Mesendoderm (in vitro differentiated cells): ENCODE data around the gene RASA3. TPM values are rescaled to one million over a fixed set of nuclear protein-coding genes. Genes with fewer than 3 reads are reported as not detected.
"Not testable (repeated sequence)": the region's sequence is repeated elsewhere in the genome, so short reads cannot be mapped to it uniquely, and the experiment has no call there.

Experiments used
- DNase-seq: peaks from one replicate; pipeline ENCODE4 v3.0.0; 2013
- H2AK5ac ChIP-seq: 2 replicates; pipeline ENCODE4 v1.6.1; 2013; ENCODE audit warnings: low read length, inconsistent platforms
- H2BK120ac ChIP-seq: 2 replicates; pipeline ENCODE4 v1.6.1; 2013; ENCODE audit warnings: low read depth, mild to moderate bottlenecking, low read length, moderate library complexity, mixed read lengths
- H2BK15ac ChIP-seq: replicated peaks from 2 replicates; pipeline ENCODE4 v1.6.1; 2013; ENCODE audit warnings: low read depth, mild to moderate bottlenecking, moderate library complexity
- H2BK5ac ChIP-seq: 2 replicates; pipeline ENCODE4 v1.6.1; 2013; ENCODE audit warnings: low read length, inconsistent platforms
- H3K18ac ChIP-seq: 2 replicates; pipeline ENCODE4 v1.6.1; 2013; ENCODE audit warnings: mild to moderate bottlenecking, low read length, mixed read lengths
- H3K23ac ChIP-seq: one replicate; pipeline ENCODE4 v1.6.1; 2013; ENCODE audit warnings: low read length
- H3K27ac ChIP-seq: 2 replicates; pipeline ENCODE4 v1.5.1; 2013; ENCODE audit warnings: low read depth, mild to moderate bottlenecking, inconsistent platforms, low read length, moderate library complexity
- H3K27me3 ChIP-seq: 2 replicates; pipeline ENCODE4 v1.6.1; 2013; ENCODE audit warnings: low read length, control low read depth, mild to moderate bottlenecking, inconsistent platforms; ENCODE audit not compliant: insufficient read depth, poor library complexity
- H3K36me3 ChIP-seq: 2 replicates; pipeline ENCODE4 v1.6.1; 2013; ENCODE audit warnings: low read length, inconsistent platforms; ENCODE audit not compliant: control insufficient read depth, insufficient read depth
- H3K4ac ChIP-seq: one replicate; pipeline ENCODE4 v1.6.1; 2013; ENCODE audit warnings: low read depth, mild to moderate bottlenecking, low read length, moderate library complexity
- H3K4me1 ChIP-seq: 2 replicates; pipeline ENCODE4 v1.6.1; 2013; ENCODE audit warnings: low read depth, low read length, inconsistent platforms; ENCODE audit not compliant: control insufficient read depth
- H3K4me2 ChIP-seq: 2 replicates; pipeline ENCODE4 v1.6.1; 2013; ENCODE audit warnings: low read length
- H3K4me3 ChIP-seq: 2 replicates; pipeline ENCODE4 v1.5.1; 2013; ENCODE audit warnings: mild to moderate bottlenecking, low read length
- H3K56ac ChIP-seq: one replicate; pipeline ENCODE4 v1.6.1; 2013; ENCODE audit warnings: low read length
- H3K79me1 ChIP-seq: 2 replicates; pipeline ENCODE4 v1.6.1; 2013; ENCODE audit warnings: low read length, inconsistent platforms
- H3K79me2 ChIP-seq: 2 replicates; pipeline ENCODE4 v1.6.1; 2013; ENCODE audit warnings: mild to moderate bottlenecking, low read length; ENCODE audit not compliant: control insufficient read depth, insufficient read depth
- H3K9ac ChIP-seq: 2 replicates; pipeline ENCODE4 v1.6.1; 2013; ENCODE audit warnings: low read length, inconsistent platforms
- H4K5ac ChIP-seq: one replicate; pipeline ENCODE4 v1.6.1; 2013; ENCODE audit warnings: low read length
- H4K8ac ChIP-seq: one replicate; pipeline ENCODE4 v1.6.1; 2013; ENCODE audit warnings: low read depth, mild to moderate bottlenecking, control low read depth, low read length, moderate library complexity
- WGBS: extraction: QIAGEN DNeasy Blood & Tissue Kit; methylation state at CpG from one replicate; pipeline ENCODE4 v1.1.7; 2013; ENCODE audit warnings: low lambda C conversion rate, missing lambda C conversion rate; ENCODE audit not compliant: insufficient coverage; ENCODE audit errors: extremely low coverage; 5-methylcytosine and 5-hydroxymethylcytosine counted together
- polyA plus RNA-seq, 2 experiments: library from polyadenylated mRNA; stranded (reverse); fragments of 200-250 nt; gene quantifications; one replicate each; pipeline ENCODE4 v1.2.3, GENCODE V29; 2013

RASA3 gene
- 11.0 TPM for polyA plus RNA-seq (2013, experiment 1 of 2)
- 11.3 TPM for polyA plus RNA-seq (2013, experiment 2 of 2)

- no peak within 1 kb of the TSS for H4K5ac ChIP-seq
- H4K8ac ChIP-seq, result no peak within 1 kb of the TSS
- H3K4ac ChIP-seq, result no peak within 1 kb of the TSS
- H3K36me3 ChIP-seq, result no peaks in the 10 kb centered on the region
- peaks cover 22% of the 10 kb centered on the region for H3K79me2 ChIP-seq
- peaks cover 10% of the 10 kb centered on the region for H3K4me1 ChIP-seq
- peak within 1 kb of the TSS; percentile 24 for H3K18ac ChIP-seq
- H3K27me3 ChIP-seq, result no peaks in the 10 kb centered on the region
- H2BK15ac ChIP-seq, result no peak within 1 kb of the TSS
- peak within 1 kb of the TSS; percentile 16 for H2BK120ac ChIP-seq
- H3K27ac ChIP-seq, result peak within 1 kb of the TSS; percentile 9
- H3K79me1 ChIP-seq, result peaks cover 13% of the 10 kb centered on the region
- DNase-seq, result peak; percentile 92
- peak within 1 kb of the TSS; percentile 87 for H3K9ac ChIP-seq
- no peak within 1 kb of the TSS for H2AK5ac ChIP-seq
- H3K23ac ChIP-seq, result peak within 1 kb of the TSS; percentile 85
- H3K4me3 ChIP-seq, result peak within 1 kb of the TSS; percentile 63
- H2BK5ac ChIP-seq, result no peak within 1 kb of the TSS
- peak within 1 kb of the TSS; percentile 99 for H3K4me2 ChIP-seq
- peak within 1 kb of the TSS; percentile 93 for H3K56ac ChIP-seq
- no CpG with 5 or more reads among the region's 81 CpGs for WGBS
Observed at GRCh38 chr13:114132419-114133121, at the start of gene RASA3. TSS of gene RASA3 (minus strand) at chr13:114132623. CDS start at chr13:114132489, 134 bp downstream.

GRCh38 chr13:114179087-114179658 is 46.8 kb upstream of the RASA3 start, which contains the start of gene CFAP97D2:
TSS of gene CFAP97D2 (plus strand) at chr13:114179257. CDS start at chr13:114179331, 74 bp downstream.
- no peak within 1 kb of the TSS for H4K8ac ChIP-seq
- DNase-seq, result peak; percentile 46
- H2AK5ac ChIP-seq, result no peak within 1 kb of the TSS
- H2BK120ac ChIP-seq, result no peak within 1 kb of the TSS
- H2BK5ac ChIP-seq, result no peak within 1 kb of the TSS
- H3K56ac ChIP-seq, result no peak within 1 kb of the TSS
- no peak within 1 kb of the TSS for H3K18ac ChIP-seq
- no peak within 1 kb of the TSS for H3K27ac ChIP-seq
- H3K79me2 ChIP-seq, result no peaks in the 10 kb centered on the region
- H2BK15ac ChIP-seq, result no peak within 1 kb of the TSS
- no peak within 1 kb of the TSS for H3K4ac ChIP-seq
- no peaks in the 10 kb centered on the region for H3K79me1 ChIP-seq
- no peak within 1 kb of the TSS for H3K4me3 ChIP-seq
- no peaks in the 10 kb centered on the region for H3K27me3 ChIP-seq
- no peak within 1 kb of the TSS for H4K5ac ChIP-seq
- no peak within 1 kb of the TSS for H3K23ac ChIP-seq
- no peak within 1 kb of the TSS for H3K4me2 ChIP-seq
- WGBS, result no CpG with 5 or more reads among the region's 13 CpGs
- H3K4me1 ChIP-seq, result no peaks in the 10 kb centered on the region
- no peaks in the 10 kb centered on the region for H3K36me3 ChIP-seq
- no peak within 1 kb of the TSS for H3K9ac ChIP-seq

GRCh38 chr13:114177245-114178010 is 45.0 kb upstream of the RASA3 start:
- DNase-seq, result no peak
- H3K79me2 ChIP-seq, result no peaks in the 10 kb centered on the region
- H3K36me3 ChIP-seq, result no peaks in the 10 kb centered on the region
- no peak overlapping the region for H3K27ac ChIP-seq
- H3K79me1 ChIP-seq, result no peaks in the 10 kb centered on the region
- no peak overlapping the region for H3K4me3 ChIP-seq
- no CpG with 5 or more reads among the region's 12 CpGs for WGBS
- H3K4ac ChIP-seq, result no peak overlapping the region
- no peaks in the 10 kb centered on the region for H3K4me1 ChIP-seq
- no peak overlapping the region for H4K5ac ChIP-seq
- H2BK15ac ChIP-seq, result no peak overlapping the region
- H2BK5ac ChIP-seq, result no peak overlapping the region
- no peak overlapping the region for H2AK5ac ChIP-seq
- H2BK120ac ChIP-seq, result no peak overlapping the region
- H3K18ac ChIP-seq, result no peak overlapping the region
- no peak overlapping the region for H4K8ac ChIP-seq
- H3K23ac ChIP-seq, result no peak overlapping the region
- no peak overlapping the region for H3K9ac ChIP-seq
- H3K27me3 ChIP-seq, result no peaks in the 10 kb centered on the region
- H3K56ac ChIP-seq, result no peak overlapping the region
- no peak overlapping the region for H3K4me2 ChIP-seq

GRCh38 chr13:114176359-114176902 is 44.0 kb upstream of the RASA3 start:
- H3K23ac ChIP-seq, H2BK5ac ChIP-seq, H3K4ac ChIP-seq, H2BK120ac ChIP-seq, H3K56ac ChIP-seq, H3K4me1 ChIP-seq, H3K36me3 ChIP-seq, H4K8ac ChIP-seq, H3K79me2 ChIP-seq, H2AK5ac ChIP-seq, H3K79me1 ChIP-seq, H3K9ac ChIP-seq, H2BK15ac ChIP-seq, H3K27me3 ChIP-seq, H3K27ac ChIP-seq, DNase-seq, H4K5ac ChIP-seq, H3K18ac ChIP-seq, H3K4me3 ChIP-seq, H3K4me2 ChIP-seq: not testable (repeated sequence)
- WGBS, result no CpG with 5 or more reads among the region's 14 CpGs

- WGBS, result no CpG with 5 or more reads among the region's 3 CpGs
- no peak overlapping the region for H3K23ac ChIP-seq
- no peaks in the 10 kb centered on the region for H3K79me2 ChIP-seq
- H3K4me2 ChIP-seq, result no peak overlapping the region
- no peak overlapping the region for H4K8ac ChIP-seq
- no peak overlapping the region for H3K27ac ChIP-seq
- H3K18ac ChIP-seq, result no peak overlapping the region
- H3K27me3 ChIP-seq, result no peaks in the 10 kb centered on the region
- H3K4me1 ChIP-seq, result no peaks in the 10 kb centered on the region
- no peaks in the 10 kb centered on the region for H3K79me1 ChIP-seq
- no peak overlapping the region for H2BK15ac ChIP-seq
- H3K9ac ChIP-seq, result no peak overlapping the region
- no peak for DNase-seq
- H4K5ac ChIP-seq, result no peak overlapping the region
- H3K4ac ChIP-seq, result no peak overlapping the region
- no peak overlapping the region for H2AK5ac ChIP-seq
- no peak overlapping the region for H3K4me3 ChIP-seq
- H3K56ac ChIP-seq, result no peak overlapping the region
- no peaks in the 10 kb centered on the region for H3K36me3 ChIP-seq
- H2BK5ac ChIP-seq, result no peak overlapping the region
- H2BK120ac ChIP-seq, result no peak overlapping the region
Observed at GRCh38 chr13:114174529-114174961, 42.1 kb upstream of the RASA3 start.
